ENCODE measurements around the gene C2orf69. TPM values are rescaled to one million over a fixed set of nuclear protein-coding genes. Genes with fewer than 3 reads are reported as not detected.

Gene C2orf69
- total RNA-seq, 3 donors from 2014 or later (not counting 1 experiment from before 2014, with no cell fraction given) = 11.8 to 15.0 (median 13.0) TPM

- H3K9me3 ChIP-seq (ENCODE audit: control insufficient read depth, insufficient read depth, low read length) = no peaks in the 10 kb centered on the region
- peaks cover 36% of the 10 kb centered on the region for H3K36me3 ChIP-seq (ENCODE audit: control insufficient read depth, insufficient read depth, low read length)
- no peaks in the 10 kb centered on the region for H3K36me3 Mint-ChIP-seq
- no peak for TF ChIP-seq CTCF (IDR thresholded peaks at IDR 0.05)
- no peaks in the 10 kb centered on the region for H3K9me3 Mint-ChIP-seq
- WGBS (ENCODE audit: insufficient coverage) = no CpG with 5 or more reads among the region's 3 CpGs
- no peak overlapping the region for H3K27ac Mint-ChIP-seq
- no peaks in the 10 kb centered on the region for H3K4me1 Mint-ChIP-seq
- H3K27me3 ChIP-seq (ENCODE audit: control insufficient read depth, insufficient read depth, low read length) = no peaks in the 10 kb centered on the region
- no peak overlapping the region for H3K27ac ChIP-seq (ENCODE audit: low read length)
- DNase-seq (no peak), ATAC-seq (no peak)
- no peak overlapping the region for H3K4me3 Mint-ChIP-seq
- no peak overlapping the region for H3K4me3 ChIP-seq (ENCODE audit: low read length)
- no peaks in the 10 kb centered on the region for H3K4me1 ChIP-seq (ENCODE audit: control insufficient read depth, insufficient read depth, low read length)
- intact Hi-C loops (cut with micrococcal nuclease) = no loop called here
- H3K27me3 Mint-ChIP-seq (ENCODE audit: low read depth in 2 of 2) = no peaks in the 10 kb centered on the region
Measured at GRCh38 chr2:199933466-199933865, 22.4 kb downstream of the C2orf69 start.

- H3K27ac Mint-ChIP-seq = no peak overlapping the region
- Histone ChIP-seq H3K27me3 (ENCODE audit: control insufficient read depth, insufficient read depth, low read length) (no peaks in the 10 kb centered on the region), H3K4me3 (ENCODE audit: low read length) (no peak overlapping the region), H3K9me3 (ENCODE audit: control insufficient read depth, insufficient read depth, low read length) (no peaks in the 10 kb centered on the region), H3K36me3 (ENCODE audit: control insufficient read depth, insufficient read depth, low read length) (peaks cover 36% of the 10 kb centered on the region), H3K4me1 (ENCODE audit: control insufficient read depth, insufficient read depth, low read length) (no peaks in the 10 kb centered on the region), H3K27ac (ENCODE audit: low read length) (no peak overlapping the region)
- ATAC-seq (no peak), DNase-seq (no peak)
- H3K4me3 Mint-ChIP-seq = no peak overlapping the region
- no peak for TF ChIP-seq CTCF (IDR thresholded peaks at IDR 0.05)
- no peaks in the 10 kb centered on the region for H3K27me3 Mint-ChIP-seq (ENCODE audit: low read depth in 2 of 2)
- intact Hi-C loops (cut with micrococcal nuclease) = no loop called here
- no peaks in the 10 kb centered on the region for H3K4me1 Mint-ChIP-seq
- WGBS (ENCODE audit: insufficient coverage) = 89% methylated on average over 2 of the region's 2 CpGs
- H3K36me3 Mint-ChIP-seq = no peaks in the 10 kb centered on the region
- no peaks in the 10 kb centered on the region for H3K9me3 Mint-ChIP-seq
Measured at GRCh38 chr2:199936554-199936953, 25.5 kb downstream of the C2orf69 start.

GRCh38 chr2:199940373-199940772 lies 29.3 kb downstream of the C2orf69 start:
- Histone ChIP-seq H3K4me3 (ENCODE audit: low read length) (no peak overlapping the region), H3K27me3 (ENCODE audit: control insufficient read depth, insufficient read depth, low read length) (no peaks in the 10 kb centered on the region), H3K36me3 (ENCODE audit: control insufficient read depth, insufficient read depth, low read length) (peaks cover 40% of the 10 kb centered on the region), H3K4me1 (ENCODE audit: control insufficient read depth, insufficient read depth, low read length) (no peaks in the 10 kb centered on the region), H3K9me3 (ENCODE audit: control insufficient read depth, insufficient read depth, low read length) (no peaks in the 10 kb centered on the region), H3K27ac (ENCODE audit: low read length) (no peak overlapping the region)
- intact Hi-C loops (cut with micrococcal nuclease) = no loop called here
- Mint-ChIP-seq H3K27me3 (ENCODE audit: low read depth in 2 of 2) (no peaks in the 10 kb centered on the region), H3K4me1 (peaks cover 0 to 13% of the 10 kb centered on the region in 2 donors), H3K36me3 (no peaks in the 10 kb centered on the region), H3K4me3 (no peak overlapping the region), H3K27ac (no peak overlapping the region), H3K9me3 (no peaks in the 10 kb centered on the region)
- DNase-seq (peak in 1 of 2 donors; percentile 14), ATAC-seq (peak in 2 of 3 donors; percentile 43 to 47)
- WGBS (ENCODE audit: insufficient coverage) = 95% methylated on average over 2 of the region's 2 CpGs
- peak; percentile 16 for TF ChIP-seq CTCF (IDR thresholded peaks at IDR 0.05)

GRCh38 chr2:199943373-199943772 lies 32.3 kb downstream of the C2orf69 start:
- no peak for TF ChIP-seq CTCF (IDR thresholded peaks at IDR 0.05)
- DNase-seq = no peak
- Histone ChIP-seq H3K27ac (ENCODE audit: low read length) (no peak overlapping the region), H3K4me3 (ENCODE audit: low read length) (no peak overlapping the region), H3K9me3 (ENCODE audit: control insufficient read depth, insufficient read depth, low read length) (no peaks in the 10 kb centered on the region), H3K27me3 (ENCODE audit: control insufficient read depth, insufficient read depth, low read length) (no peaks in the 10 kb centered on the region), H3K36me3 (ENCODE audit: control insufficient read depth, insufficient read depth, low read length) (peaks cover 55% of the 10 kb centered on the region), H3K4me1 (ENCODE audit: control insufficient read depth, insufficient read depth, low read length) (no peaks in the 10 kb centered on the region)
- no peak for ATAC-seq
- intact Hi-C loops (cut with micrococcal nuclease) = no loop called here
- WGBS (ENCODE audit: insufficient coverage) = 83% methylated on average over 2 of the region's 4 CpGs
- Mint-ChIP-seq H3K36me3 (no peaks in the 10 kb centered on the region), H3K4me3 (no peak overlapping the region), H3K27me3 (ENCODE audit: low read depth in 2 of 2) (no peaks in the 10 kb centered on the region), H3K27ac (no peak overlapping the region), H3K9me3 (no peaks in the 10 kb centered on the region), H3K4me1 (peaks cover 6 to 13% of the 10 kb centered on the region in 2 donors)
